Mesendoderm (in vitro differentiated cells): ENCODE results near the gene LIPT2.
A peak's percentile ranks its signal among the peaks of the same experiment; 100 is the strongest.

Experiments
- DNase-seq: peaks from one replicate; pipeline ENCODE4 v3.0.0; 2013
- H2AK5ac ChIP-seq: 2 replicates; pipeline ENCODE4 v1.6.1; 2013; ENCODE audit warnings: low read length, inconsistent platforms
- H2BK120ac ChIP-seq: 2 replicates; pipeline ENCODE4 v1.6.1; 2013; ENCODE audit warnings: low read depth, mild to moderate bottlenecking, low read length, moderate library complexity, mixed read lengths
- H2BK15ac ChIP-seq: replicated peaks from 2 replicates; pipeline ENCODE4 v1.6.1; 2013; ENCODE audit warnings: low read depth, mild to moderate bottlenecking, moderate library complexity
- H2BK5ac ChIP-seq: 2 replicates; pipeline ENCODE4 v1.6.1; 2013; ENCODE audit warnings: low read length, inconsistent platforms
- H3K18ac ChIP-seq: 2 replicates; pipeline ENCODE4 v1.6.1; 2013; ENCODE audit warnings: mild to moderate bottlenecking, low read length, mixed read lengths
- H3K23ac ChIP-seq: one replicate; pipeline ENCODE4 v1.6.1; 2013; ENCODE audit warnings: low read length
- H3K27ac ChIP-seq: 2 replicates; pipeline ENCODE4 v1.5.1; 2013; ENCODE audit warnings: low read depth, mild to moderate bottlenecking, inconsistent platforms, low read length, moderate library complexity
- H3K27me3 ChIP-seq: 2 replicates; pipeline ENCODE4 v1.6.1; 2013; ENCODE audit warnings: low read length, control low read depth, mild to moderate bottlenecking, inconsistent platforms; ENCODE audit not compliant: insufficient read depth, poor library complexity
- H3K36me3 ChIP-seq: 2 replicates; pipeline ENCODE4 v1.6.1; 2013; ENCODE audit warnings: low read length, inconsistent platforms; ENCODE audit not compliant: control insufficient read depth, insufficient read depth
- H3K4ac ChIP-seq: one replicate; pipeline ENCODE4 v1.6.1; 2013; ENCODE audit warnings: low read depth, mild to moderate bottlenecking, low read length, moderate library complexity
- H3K4me1 ChIP-seq: 2 replicates; pipeline ENCODE4 v1.6.1; 2013; ENCODE audit warnings: low read depth, low read length, inconsistent platforms; ENCODE audit not compliant: control insufficient read depth
- H3K4me2 ChIP-seq: 2 replicates; pipeline ENCODE4 v1.6.1; 2013; ENCODE audit warnings: low read length
- H3K4me3 ChIP-seq: 2 replicates; pipeline ENCODE4 v1.5.1; 2013; ENCODE audit warnings: mild to moderate bottlenecking, low read length
- H3K56ac ChIP-seq: one replicate; pipeline ENCODE4 v1.6.1; 2013; ENCODE audit warnings: low read length
- H3K79me1 ChIP-seq: 2 replicates; pipeline ENCODE4 v1.6.1; 2013; ENCODE audit warnings: low read length, inconsistent platforms
- H3K79me2 ChIP-seq: 2 replicates; pipeline ENCODE4 v1.6.1; 2013; ENCODE audit warnings: mild to moderate bottlenecking, low read length; ENCODE audit not compliant: control insufficient read depth, insufficient read depth
- H3K9ac ChIP-seq: 2 replicates; pipeline ENCODE4 v1.6.1; 2013; ENCODE audit warnings: low read length, inconsistent platforms
- H4K5ac ChIP-seq: one replicate; pipeline ENCODE4 v1.6.1; 2013; ENCODE audit warnings: low read length
- H4K8ac ChIP-seq: one replicate; pipeline ENCODE4 v1.6.1; 2013; ENCODE audit warnings: low read depth, mild to moderate bottlenecking, control low read depth, low read length, moderate library complexity
- WGBS: extraction: QIAGEN DNeasy Blood & Tissue Kit; methylation state at CpG from one replicate; pipeline ENCODE4 v1.1.7; 2013; ENCODE audit warnings: low lambda C conversion rate, missing lambda C conversion rate; ENCODE audit not compliant: insufficient coverage; ENCODE audit errors: extremely low coverage; 5-methylcytosine and 5-hydroxymethylcytosine counted together

LIPT2 gene

DNA sequence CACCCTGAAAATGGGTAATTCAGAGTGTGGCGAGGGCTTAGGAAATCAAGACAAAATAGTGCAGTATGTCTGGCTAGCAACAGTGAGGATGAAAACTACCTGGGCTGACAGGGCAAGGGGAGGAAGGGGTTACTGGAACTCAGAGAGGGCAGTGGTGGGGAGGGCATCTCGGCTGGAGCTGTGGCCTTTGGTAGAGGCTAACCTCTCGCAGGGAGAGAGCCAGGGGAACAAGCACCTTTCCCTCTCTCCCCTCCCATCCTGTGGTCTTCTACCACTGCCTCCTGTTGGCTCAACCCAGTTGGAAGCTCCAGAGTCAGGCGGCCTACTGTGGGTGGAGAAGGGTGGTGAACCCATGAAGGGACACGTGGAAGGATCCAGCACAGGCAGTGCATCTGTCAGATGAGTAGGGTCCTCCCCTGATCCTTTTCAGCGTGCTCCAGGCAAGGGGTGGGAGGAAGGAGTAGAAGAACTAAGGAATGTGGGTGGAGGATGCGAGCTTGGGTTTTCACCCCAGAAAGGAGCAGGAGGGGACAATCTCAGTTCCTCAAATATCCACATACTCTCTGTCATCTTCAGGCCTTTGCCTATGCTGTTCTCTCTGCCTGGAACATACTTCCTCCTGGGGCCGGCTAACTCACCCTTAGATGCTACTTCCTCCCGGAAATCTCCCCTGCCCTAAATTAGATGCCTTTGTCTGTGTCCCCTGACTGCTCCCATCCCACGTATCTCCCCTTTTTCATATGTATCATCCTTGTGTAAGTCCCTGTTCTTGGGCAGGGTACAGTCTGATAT lies 19.9 kb downstream of the LIPT2 start:
- WGBS, result no CpG with 5 or more reads among the region's 10 CpGs
- no peak overlapping the region for H2BK120ac ChIP-seq

DNA sequence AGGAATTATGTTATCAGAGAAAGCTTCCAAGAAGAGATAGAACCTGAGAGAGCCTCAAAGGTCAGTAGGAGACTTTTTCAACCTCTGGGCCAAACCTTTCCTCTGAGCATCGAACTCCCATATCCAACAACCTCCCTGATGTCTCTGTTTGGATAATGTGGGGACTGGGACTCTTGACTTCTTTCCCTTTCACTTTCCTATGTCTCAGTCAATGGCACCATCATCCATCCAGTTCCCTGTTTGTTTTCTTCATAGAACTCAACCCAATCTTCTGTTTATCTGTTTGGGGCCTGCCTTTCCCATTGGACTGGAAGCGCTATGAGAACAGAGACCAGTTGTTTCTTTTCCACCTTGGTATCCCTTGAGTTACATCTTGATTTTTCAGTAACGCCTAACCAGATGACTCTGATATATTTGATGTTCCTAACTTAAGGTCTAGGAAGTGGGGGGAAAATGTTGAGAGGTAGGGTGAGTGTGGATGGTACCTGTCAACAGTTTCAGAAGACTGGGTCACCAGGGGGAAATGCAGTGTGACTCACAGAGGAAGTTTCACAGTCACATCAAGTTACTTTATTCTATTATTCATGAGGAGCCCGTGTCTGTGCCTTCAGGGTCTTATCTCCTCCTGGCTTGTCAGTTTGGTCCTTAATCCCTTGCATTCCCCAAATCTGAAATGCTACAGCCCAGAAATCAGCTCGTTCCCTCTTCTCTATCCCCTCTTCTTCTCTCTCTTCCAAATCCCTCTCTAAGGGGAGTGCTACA lies 21.7 kb downstream of the LIPT2 start:
- Histone ChIP-seq H3K4me3 (no peak overlapping the region), H2BK15ac (no peak overlapping the region), H3K27me3 (no peaks in the 10 kb centered on the region), H2AK5ac (no peak overlapping the region), H2BK120ac (no peak overlapping the region), H4K5ac (no peak overlapping the region), H3K9ac (no peak overlapping the region), H3K56ac (no peak overlapping the region), H3K4ac (no peak overlapping the region), H3K4me1 (peaks cover 15% of the 10 kb centered on the region), H3K23ac (no peak overlapping the region), H3K79me1 (no peaks in the 10 kb centered on the region), H3K36me3 (no peaks in the 10 kb centered on the region), H4K8ac (no peak overlapping the region), H3K27ac (peak overlapping the region; percentile 8), H3K4me2 (no peak overlapping the region), H2BK5ac (no peak overlapping the region), H3K79me2 (no peaks in the 10 kb centered on the region), H3K18ac (no peak overlapping the region)
- DNase-seq, result peak; percentile 27
- WGBS, result no CpG with 5 or more reads among the region's 5 CpGs

More for the DNA sequence above, 19.9 kb downstream of the LIPT2 start:
- Histone ChIP-seq H3K4me3 (no peak overlapping the region), H2AK5ac (no peak overlapping the region), H3K18ac (no peak overlapping the region), H3K23ac (no peak overlapping the region), H4K5ac (no peak overlapping the region), H2BK15ac (no peak overlapping the region), H3K56ac (no peak overlapping the region), H3K9ac (no peak overlapping the region), H3K27ac (no peak overlapping the region), H3K79me2 (no peaks in the 10 kb centered on the region), H3K27me3 (no peaks in the 10 kb centered on the region), H3K79me1 (no peaks in the 10 kb centered on the region), H4K8ac (no peak overlapping the region), H3K36me3 (no peaks in the 10 kb centered on the region), H3K4ac (no peak overlapping the region), H3K4me2 (no peak overlapping the region), H3K4me1 (peaks cover 8% of the 10 kb centered on the region), H2BK5ac (no peak overlapping the region)
- no peak for DNase-seq

DNA sequence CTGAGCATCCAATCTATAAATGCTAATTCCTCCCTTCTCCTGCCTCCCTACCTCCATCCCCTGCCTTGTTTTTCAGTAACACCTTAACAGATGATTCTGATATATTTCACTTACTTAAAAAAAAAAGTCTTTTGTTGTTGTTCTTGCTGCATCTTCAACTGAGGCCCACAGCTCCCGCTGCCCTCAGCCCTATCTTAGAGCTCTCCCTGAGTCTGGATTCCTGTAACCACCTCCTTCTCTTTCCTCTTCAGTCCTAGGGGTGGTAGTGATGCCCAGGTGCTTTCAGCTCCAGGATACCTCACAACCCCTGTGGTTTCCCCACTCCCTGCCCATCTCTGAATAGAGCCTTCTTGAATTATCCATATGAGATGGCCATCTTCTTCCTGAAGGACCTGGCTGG lies 22.5 kb downstream of the LIPT2 start:
- no peak overlapping the region for H3K4ac ChIP-seq
- H3K79me2 ChIP-seq, result no peaks in the 10 kb centered on the region
- no peak overlapping the region for H4K8ac ChIP-seq
- H3K56ac ChIP-seq, result no peak overlapping the region
- no peak for DNase-seq
- H2BK5ac ChIP-seq, result no peak overlapping the region
- no peak overlapping the region for H3K4me3 ChIP-seq
- H3K9ac ChIP-seq, result no peak overlapping the region
- H3K4me2 ChIP-seq, result no peak overlapping the region
- no peak overlapping the region for H2AK5ac ChIP-seq
- H3K79me1 ChIP-seq, result no peaks in the 10 kb centered on the region
- H3K23ac ChIP-seq, result no peak overlapping the region
- no CpG with 5 or more reads among the region's 1 CpG for WGBS
- H3K18ac ChIP-seq, result no peak overlapping the region
- no peak overlapping the region for H4K5ac ChIP-seq
- no peak overlapping the region for H2BK120ac ChIP-seq
- H3K36me3 ChIP-seq, result no peaks in the 10 kb centered on the region
- no peaks in the 10 kb centered on the region for H3K27me3 ChIP-seq
- H2BK15ac ChIP-seq, result no peak overlapping the region
- no peak overlapping the region for H3K27ac ChIP-seq
- H3K4me1 ChIP-seq, result peaks cover 20% of the 10 kb centered on the region

- Histone ChIP-seq H3K27ac (no peak overlapping the region), H2AK5ac (no peak overlapping the region), H3K23ac (no peak overlapping the region), H2BK15ac (no peak overlapping the region), H3K36me3 (no peaks in the 10 kb centered on the region), H4K8ac (no peak overlapping the region), H3K9ac (no peak overlapping the region), H2BK5ac (no peak overlapping the region), H3K56ac (no peak overlapping the region), H4K5ac (no peak overlapping the region), H3K4me3 (no peak overlapping the region), H3K4me1 (peaks cover 20% of the 10 kb centered on the region), H3K18ac (no peak overlapping the region), H3K27me3 (no peaks in the 10 kb centered on the region), H3K4me2 (no peak overlapping the region), H3K4ac (no peak overlapping the region), H2BK120ac (no peak overlapping the region), H3K79me2 (no peaks in the 10 kb centered on the region), H3K79me1 (no peaks in the 10 kb centered on the region)
- no CpG with 5 or more reads among the region's 2 CpGs for WGBS
- DNase-seq, result no peak
These were observed 23.0 kb downstream of the LIPT2 start for GRCh38 chr11:74470526-74470925.

DNA sequence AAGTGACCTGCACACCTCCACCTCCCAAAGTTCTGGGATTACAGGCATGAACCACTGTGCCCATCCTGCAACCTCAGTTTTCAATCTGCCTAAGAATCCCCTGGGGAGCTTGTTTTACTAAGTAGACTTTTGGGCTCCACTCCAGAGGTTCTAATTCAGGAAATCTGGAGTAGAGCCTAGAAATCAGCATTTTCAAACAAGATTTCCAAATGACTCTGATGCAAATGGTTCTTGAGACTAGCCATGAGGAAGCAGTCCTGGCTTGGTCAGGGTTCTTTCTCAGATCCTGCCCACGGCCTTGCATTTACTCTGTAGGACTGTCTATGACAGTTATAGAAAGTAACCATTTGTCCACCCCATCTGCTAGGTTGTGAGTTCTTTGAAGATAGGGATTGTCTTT lies 24.6 kb downstream of the LIPT2 start:
- no peak overlapping the region for H3K27ac ChIP-seq
- H3K23ac ChIP-seq, result no peak overlapping the region
- no peak for DNase-seq
- no peak overlapping the region for H4K5ac ChIP-seq
- no peak overlapping the region for H2BK120ac ChIP-seq
- no CpG with 5 or more reads among the region's 1 CpG for WGBS
- H3K56ac ChIP-seq, result no peak overlapping the region
- H3K9ac ChIP-seq, result no peak overlapping the region
- H3K4me2 ChIP-seq, result no peak overlapping the region
- H3K4me1 ChIP-seq, result peaks cover 20% of the 10 kb centered on the region
- no peaks in the 10 kb centered on the region for H3K79me1 ChIP-seq
- no peak overlapping the region for H3K4me3 ChIP-seq
- H3K79me2 ChIP-seq, result no peaks in the 10 kb centered on the region
- no peaks in the 10 kb centered on the region for H3K36me3 ChIP-seq
- H3K18ac ChIP-seq, result no peak overlapping the region
- no peak overlapping the region for H4K8ac ChIP-seq
- no peak overlapping the region for H3K4ac ChIP-seq
- H2BK15ac ChIP-seq, result no peak overlapping the region
- H2AK5ac ChIP-seq, result no peak overlapping the region
- H2BK5ac ChIP-seq, result no peak overlapping the region
- no peaks in the 10 kb centered on the region for H3K27me3 ChIP-seq
